Measurements from ENCODE around the gene TNFRSF14. TPM values are rescaled to one million over a fixed set of nuclear protein-coding genes. Genes with fewer than 3 reads are reported as not detected.

TNFRSF14 gene
- total and polyA plus RNA-seq, 2 of the 13 experiments (the other 11 are each of a cell fraction or from before 2014, with no cell fraction given): 11.9 to 49.9 TPM

DNA sequence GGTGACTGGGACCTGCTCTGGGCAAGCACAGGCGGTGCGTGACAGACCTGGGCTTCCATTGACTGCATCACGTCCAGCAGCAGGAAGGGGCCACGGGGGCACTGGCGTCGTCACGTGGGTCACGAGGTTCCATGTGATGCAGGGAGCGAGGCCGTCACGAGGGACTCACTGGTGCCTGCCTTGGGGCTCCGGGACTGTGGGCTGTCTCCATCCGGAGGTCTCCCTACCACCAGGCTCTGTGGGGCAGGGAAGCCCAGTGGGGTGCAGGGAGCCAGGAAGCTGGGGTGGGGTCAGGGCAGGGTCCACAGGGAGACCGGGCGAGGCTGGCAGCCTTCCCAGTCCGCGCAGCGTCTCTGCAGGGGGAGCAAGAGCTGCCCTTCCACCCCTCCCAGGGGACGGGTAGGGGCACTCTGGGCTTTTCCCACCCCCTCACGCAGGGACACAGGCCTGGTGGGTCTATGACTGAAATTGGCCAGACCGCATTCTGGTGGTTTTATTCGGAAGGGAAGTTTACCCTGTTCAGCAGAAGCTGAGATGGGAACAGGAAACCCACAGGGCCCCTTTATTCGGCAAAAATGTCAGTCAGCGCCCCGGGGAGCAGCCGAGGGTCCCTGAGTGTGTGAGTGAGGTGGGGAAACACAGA lies 416 bp upstream of the TNFRSF14 start (continued):
- peak; percentile 47; the same call in 1 of the 2 replicates for TF ChIP-seq ZNF430 (CRISPR knock-in tag; IDR thresholded peaks at IDR 0.05)
- no peak for TF ChIP-seq HNRNPUL1 (IDR thresholded peaks at IDR 0.05; ENCODE audit: low read depth, low read length)
- no peak for TF ChIP-seq HDAC6 (IDR thresholded peaks at IDR 0.05; ENCODE audit: low read depth, low read length)
- TF ChIP-seq, protein P1, sequence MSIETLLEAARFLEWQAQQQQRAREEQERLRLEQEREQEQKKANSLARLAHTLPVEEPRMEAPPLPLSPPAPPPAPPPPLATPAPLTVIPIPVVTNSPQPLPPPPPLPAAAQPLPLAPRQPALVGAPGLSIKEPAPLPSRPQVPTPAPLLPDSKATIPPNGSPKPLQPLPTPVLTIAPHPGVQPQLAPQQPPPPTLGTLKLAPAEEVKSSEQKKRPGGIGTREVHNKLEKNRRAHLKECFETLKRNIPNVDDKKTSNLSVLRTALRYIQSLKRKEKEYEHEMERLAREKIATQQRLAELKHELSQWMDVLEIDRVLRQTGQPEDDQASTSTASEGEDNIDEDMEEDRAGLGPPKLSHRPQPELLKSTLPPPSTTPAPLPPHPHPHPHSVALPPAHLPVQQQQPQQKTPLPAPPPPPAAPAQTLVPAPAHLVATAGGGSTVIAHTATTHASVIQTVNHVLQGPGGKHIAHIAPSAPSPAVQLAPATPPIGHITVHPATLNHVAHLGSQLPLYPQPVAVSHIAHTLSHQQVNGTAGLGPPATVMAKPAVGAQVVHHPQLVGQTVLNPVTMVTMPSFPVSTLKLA (IDR thresholded peaks at IDR 0.05): peak; percentile 64
- TF ChIP-seq, protein P2, sequence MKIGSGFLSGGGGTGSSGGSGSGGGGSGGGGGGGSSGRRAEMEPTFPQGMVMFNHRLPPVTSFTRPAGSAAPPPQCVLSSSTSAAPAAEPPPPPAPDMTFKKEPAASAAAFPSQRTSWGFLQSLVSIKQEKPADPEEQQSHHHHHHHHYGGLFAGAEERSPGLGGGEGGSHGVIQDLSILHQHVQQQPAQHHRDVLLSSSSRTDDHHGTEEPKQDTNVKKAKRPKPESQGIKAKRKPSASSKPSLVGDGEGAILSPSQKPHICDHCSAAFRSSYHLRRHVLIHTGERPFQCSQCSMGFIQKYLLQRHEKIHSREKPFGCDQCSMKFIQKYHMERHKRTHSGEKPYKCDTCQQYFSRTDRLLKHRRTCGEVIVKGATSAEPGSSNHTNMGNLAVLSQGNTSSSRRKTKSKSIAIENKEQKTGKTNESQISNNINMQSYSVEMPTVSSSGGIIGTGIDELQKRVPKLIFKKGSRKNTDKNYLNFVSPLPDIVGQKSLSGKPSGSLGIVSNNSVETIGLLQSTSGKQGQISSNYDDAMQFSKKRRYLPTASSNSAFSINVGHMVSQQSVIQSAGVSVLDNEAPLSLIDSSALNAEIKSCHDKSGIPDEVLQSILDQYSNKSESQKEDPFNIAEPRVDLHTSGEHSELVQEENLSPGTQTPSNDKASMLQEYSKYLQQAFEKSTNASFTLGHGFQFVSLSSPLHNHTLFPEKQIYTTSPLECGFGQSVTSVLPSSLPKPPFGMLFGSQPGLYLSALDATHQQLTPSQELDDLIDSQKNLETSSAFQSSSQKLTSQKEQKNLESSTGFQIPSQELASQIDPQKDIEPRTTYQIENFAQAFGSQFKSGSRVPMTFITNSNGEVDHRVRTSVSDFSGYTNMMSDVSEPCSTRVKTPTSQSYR (CRISPR knock-in tag; IDR thresholded peaks at IDR 0.05; ENCODE audit: borderline replicate concordance): 0 out of 2 replicates have a peak, but pooled peaks have one; percentile 23
- TF ChIP-seq ZNF703 (CRISPR knock-in tag; IDR thresholded peaks at IDR 0.05; ENCODE audit: borderline replicate concordance): no peak
- peak; percentile 74 for TF ChIP-seq MED1 (CRISPR knock-in tag; IDR thresholded peaks at IDR 0.05)
- TF ChIP-seq NR3C1 (CRISPR knock-in tag; IDR thresholded peaks at IDR 0.05): no peak
- TF ChIP-seq, protein P3, sequence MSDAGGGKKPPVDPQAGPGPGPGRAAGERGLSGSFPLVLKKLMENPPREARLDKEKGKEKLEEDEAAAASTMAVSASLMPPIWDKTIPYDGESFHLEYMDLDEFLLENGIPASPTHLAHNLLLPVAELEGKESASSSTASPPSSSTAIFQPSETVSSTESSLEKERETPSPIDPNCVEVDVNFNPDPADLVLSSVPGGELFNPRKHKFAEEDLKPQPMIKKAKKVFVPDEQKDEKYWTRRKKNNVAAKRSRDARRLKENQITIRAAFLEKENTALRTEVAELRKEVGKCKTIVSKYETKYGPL (CRISPR knock-in tag; IDR thresholded peaks at IDR 0.05): no peak
- peak; percentile 81 for TF ChIP-seq ARNTL (CRISPR knock-in tag; IDR thresholded peaks at IDR 0.05)
- TF ChIP-seq, protein P4, sequence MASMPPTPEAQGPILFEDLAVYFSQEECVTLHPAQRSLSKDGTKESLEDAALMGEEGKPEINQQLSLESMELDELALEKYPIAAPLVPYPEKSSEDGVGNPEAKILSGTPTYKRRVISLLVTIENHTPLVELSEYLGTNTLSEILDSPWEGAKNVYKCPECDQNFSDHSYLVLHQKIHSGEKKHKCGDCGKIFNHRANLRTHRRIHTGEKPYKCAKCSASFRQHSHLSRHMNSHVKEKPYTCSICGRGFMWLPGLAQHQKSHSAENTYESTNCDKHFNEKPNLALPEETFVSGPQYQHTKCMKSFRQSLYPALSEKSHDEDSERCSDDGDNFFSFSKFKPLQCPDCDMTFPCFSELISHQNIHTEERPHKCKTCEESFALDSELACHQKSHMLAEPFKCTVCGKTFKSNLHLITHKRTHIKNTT (CRISPR knock-in tag; IDR thresholded peaks at IDR 0.05): no peak
- TF ChIP-seq, protein P5, sequence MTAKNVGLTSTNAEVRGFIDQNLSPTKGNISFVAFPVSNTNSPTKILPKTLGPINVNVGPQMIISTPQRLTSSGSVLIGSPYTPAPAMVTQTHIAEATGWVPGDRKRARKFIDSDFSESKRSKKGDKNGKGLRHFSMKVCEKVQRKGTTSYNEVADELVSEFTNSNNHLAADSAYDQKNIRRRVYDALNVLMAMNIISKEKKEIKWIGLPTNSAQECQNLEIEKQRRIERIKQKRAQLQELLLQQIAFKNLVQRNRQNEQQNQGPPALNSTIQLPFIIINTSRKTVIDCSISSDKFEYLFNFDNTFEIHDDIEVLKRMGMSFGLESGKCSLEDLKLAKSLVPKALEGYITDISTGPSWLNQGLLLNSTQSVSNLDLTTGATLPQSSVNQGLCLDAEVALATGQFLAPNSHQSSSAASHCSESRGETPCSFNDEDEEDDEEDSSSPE (CRISPR knock-in tag; IDR thresholded peaks at IDR 0.05): peak; percentile 25; the same call in 1 of the 2 replicates
- TF ChIP-seq SRSF4 (IDR thresholded peaks at IDR 0.05; ENCODE audit: low read depth, low read length, poor library complexity, severe bottlenecking): no peak
- TF ChIP-seq TCF7 (IDR thresholded peaks at IDR 0.05; ENCODE audit: low read depth): no peak
- TF ChIP-seq GFI1 (CRISPR knock-in tag; IDR thresholded peaks at IDR 0.05; ENCODE audit: borderline replicate concordance): no peak
- TF ChIP-seq ZNF572 (CRISPR knock-in tag; IDR thresholded peaks at IDR 0.05): no peak
- TF ChIP-seq, protein P6, sequence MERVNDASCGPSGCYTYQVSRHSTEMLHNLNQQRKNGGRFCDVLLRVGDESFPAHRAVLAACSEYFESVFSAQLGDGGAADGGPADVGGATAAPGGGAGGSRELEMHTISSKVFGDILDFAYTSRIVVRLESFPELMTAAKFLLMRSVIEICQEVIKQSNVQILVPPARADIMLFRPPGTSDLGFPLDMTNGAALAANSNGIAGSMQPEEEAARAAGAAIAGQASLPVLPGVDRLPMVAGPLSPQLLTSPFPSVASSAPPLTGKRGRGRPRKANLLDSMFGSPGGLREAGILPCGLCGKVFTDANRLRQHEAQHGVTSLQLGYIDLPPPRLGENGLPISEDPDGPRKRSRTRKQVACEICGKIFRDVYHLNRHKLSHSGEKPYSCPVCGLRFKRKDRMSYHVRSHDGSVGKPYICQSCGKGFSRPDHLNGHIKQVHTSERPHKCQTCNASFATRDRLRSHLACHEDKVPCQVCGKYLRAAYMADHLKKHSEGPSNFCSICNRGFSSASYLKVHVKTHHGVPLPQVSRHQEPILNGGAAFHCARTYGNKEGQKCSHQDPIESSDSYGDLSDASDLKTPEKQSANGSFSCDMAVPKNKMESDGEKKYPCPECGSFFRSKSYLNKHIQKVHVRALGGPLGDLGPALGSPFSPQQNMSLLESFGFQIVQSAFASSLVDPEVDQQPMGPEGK (CRISPR knock-in tag; IDR thresholded peaks at IDR 0.05): peak; percentile 80
- TF ChIP-seq, protein P7, sequence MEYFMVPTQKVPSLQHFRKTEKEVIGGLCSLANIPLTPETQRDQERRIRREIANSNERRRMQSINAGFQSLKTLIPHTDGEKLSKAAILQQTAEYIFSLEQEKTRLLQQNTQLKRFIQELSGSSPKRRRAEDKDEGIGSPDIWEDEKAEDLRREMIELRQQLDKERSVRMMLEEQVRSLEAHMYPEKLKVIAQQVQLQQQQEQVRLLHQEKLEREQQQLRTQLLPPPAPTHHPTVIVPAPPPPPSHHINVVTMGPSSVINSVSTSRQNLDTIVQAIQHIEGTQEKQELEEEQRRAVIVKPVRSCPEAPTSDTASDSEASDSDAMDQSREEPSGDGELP (IDR thresholded peaks at IDR 0.05; ENCODE audit: borderline replicate concordance, low read depth): no peak

Measured in HepG2 (cell line).